Measurements from ENCODE around the gene IFIH1. TPM values are rescaled to one million over a fixed set of nuclear protein-coding genes. Genes with fewer than 3 reads are reported as not detected.

The IFIH1 gene
- total RNA-seq, 1 donor from 2014 or later = 12.3 TPM

DNA sequence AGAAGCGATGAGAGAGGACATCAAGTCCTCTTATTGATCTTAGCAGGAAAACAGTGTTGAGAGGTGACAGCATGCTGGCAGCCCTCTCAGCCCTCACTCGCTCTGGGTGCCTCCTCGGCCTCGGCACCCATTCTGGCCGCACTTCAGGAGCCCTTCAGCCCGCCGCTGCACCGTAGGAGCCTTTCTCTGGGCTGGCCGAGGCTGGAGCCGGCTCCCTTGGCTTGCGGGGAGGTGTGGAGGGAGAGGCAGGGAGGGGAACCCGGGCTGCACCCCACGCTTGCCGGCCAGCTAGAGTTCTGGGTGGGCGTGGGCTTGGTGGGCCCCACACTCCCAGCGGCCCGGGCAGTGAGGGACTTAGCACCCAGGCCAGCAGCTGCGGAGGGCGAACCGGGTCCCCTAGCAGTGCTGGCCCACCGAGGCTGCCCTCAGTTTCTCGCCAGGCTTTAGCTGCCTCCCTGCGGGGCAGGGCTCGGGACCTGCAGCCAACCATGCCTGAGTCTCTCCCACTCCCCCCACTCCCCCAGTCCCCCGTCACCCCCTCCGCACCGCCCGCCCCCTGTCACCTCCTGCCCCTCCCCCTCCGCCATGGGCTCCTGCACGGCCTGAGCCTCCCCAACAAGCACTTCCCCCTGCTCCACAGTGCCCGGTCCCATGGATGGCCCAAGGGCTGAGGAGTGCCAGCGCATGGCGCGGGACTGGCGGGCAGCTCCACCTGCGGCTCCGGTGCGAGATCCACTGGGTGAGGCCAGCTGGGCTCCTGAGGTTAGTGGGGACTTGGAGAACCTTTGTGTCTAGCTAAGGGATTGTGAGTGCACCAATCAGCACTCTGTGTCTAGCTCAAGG lies 83.6 kb downstream of the IFIH1 start:
- H3K27me3 ChIP-seq = no peaks in the 10 kb centered on the region
- no peak for DNase-seq (ENCODE audit: extremely low spot score in 2 of 2)
- H3K27ac ChIP-seq = no peak overlapping the region
- intact Hi-C loops (cut with DNase I) = loop anchor here (10.0 kb wide), 1 partner anchor 60 kb away; no protein-coding TSS in a partner anchor
- H3K4me1 ChIP-seq = peaks cover 11% of the 10 kb centered on the region
- H3K4me3 ChIP-seq = no peak overlapping the region
- H3K9me3 ChIP-seq = no peaks in the 10 kb centered on the region
- TF ChIP-seq POLR2AphosphoS5 (IDR thresholded peaks at IDR 0.05; ENCODE audit: insufficient read depth in 1 of 2, low read depth in 1 of 2) = no peak
- TF ChIP-seq, protein P1, sequence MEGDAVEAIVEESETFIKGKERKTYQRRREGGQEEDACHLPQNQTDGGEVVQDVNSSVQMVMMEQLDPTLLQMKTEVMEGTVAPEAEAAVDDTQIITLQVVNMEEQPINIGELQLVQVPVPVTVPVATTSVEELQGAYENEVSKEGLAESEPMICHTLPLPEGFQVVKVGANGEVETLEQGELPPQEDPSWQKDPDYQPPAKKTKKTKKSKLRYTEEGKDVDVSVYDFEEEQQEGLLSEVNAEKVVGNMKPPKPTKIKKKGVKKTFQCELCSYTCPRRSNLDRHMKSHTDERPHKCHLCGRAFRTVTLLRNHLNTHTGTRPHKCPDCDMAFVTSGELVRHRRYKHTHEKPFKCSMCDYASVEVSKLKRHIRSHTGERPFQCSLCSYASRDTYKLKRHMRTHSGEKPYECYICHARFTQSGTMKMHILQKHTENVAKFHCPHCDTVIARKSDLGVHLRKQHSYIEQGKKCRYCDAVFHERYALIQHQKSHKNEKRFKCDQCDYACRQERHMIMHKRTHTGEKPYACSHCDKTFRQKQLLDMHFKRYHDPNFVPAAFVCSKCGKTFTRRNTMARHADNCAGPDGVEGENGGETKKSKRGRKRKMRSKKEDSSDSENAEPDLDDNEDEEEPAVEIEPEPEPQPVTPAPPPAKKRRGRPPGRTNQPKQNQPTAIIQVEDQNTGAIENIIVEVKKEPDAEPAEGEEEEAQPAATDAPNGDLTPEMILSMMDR (IDR thresholded peaks at IDR 0.05) = no peak
- no peak for TF ChIP-seq POLR2A (IDR thresholded peaks at IDR 0.05)
- no peaks in the 10 kb centered on the region for H3K36me3 ChIP-seq

DNA sequence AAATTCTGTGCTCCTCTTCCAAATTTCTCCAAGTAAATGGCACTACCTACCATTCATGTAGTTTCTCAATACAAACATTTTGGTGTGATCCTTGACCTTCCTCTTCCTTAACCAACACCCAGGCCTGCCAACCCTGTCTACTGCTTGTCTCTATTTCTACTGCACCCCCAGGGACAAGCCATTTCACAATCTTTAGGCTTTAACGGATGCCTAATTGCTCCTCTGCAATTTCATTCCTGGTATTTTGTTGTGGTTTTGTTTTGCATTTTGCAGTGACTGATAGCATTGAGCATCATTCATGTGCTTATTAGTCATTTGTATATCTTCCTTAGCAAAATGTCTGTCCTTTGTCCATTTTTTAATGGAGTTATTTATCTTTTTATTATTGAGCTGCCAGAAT lies 85.3 kb downstream of the IFIH1 start:
- H3K27me3 ChIP-seq = no peaks in the 10 kb centered on the region
- no peak overlapping the region for H3K27ac ChIP-seq
- no peaks in the 10 kb centered on the region for H3K36me3 ChIP-seq
- no peak for DNase-seq (ENCODE audit: extremely low spot score in 2 of 2)
- TF ChIP-seq POLR2A (IDR thresholded peaks at IDR 0.05) (no peak), POLR2AphosphoS5 (IDR thresholded peaks at IDR 0.05; ENCODE audit: insufficient read depth in 1 of 2, low read depth in 1 of 2) (no peak)
- TF ChIP-seq, protein P1 (IDR thresholded peaks at IDR 0.05) = no peak
- intact Hi-C loops (cut with DNase I) = loop anchor here (10.0 kb wide), 1 partner anchor 62 kb away; no protein-coding TSS in a partner anchor
- H3K4me1 ChIP-seq = peaks cover 11% of the 10 kb centered on the region
- no peaks in the 10 kb centered on the region for H3K9me3 ChIP-seq
- no peak overlapping the region for H3K4me3 ChIP-seq

DNA sequence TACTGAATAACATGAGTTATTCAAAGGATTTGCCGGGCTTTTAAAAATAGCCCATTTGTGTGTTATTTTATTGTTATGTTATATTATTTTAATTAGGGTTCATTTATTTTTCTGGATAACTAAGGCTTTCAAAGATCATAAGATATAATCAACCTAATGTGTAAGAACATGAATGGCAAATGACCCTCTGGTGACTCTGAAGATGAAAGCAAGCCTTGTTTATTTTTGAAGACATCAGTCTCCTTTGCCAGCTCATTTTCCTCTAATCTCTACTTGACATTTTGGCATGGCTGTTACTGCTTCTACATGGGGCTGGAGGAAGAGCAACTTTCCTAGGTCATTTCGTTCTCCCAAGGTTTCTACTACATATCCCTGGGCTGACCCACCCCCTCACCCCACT lies 85.8 kb downstream of the IFIH1 start:
- Histone ChIP-seq H3K4me1 (peaks cover 11% of the 10 kb centered on the region), H3K4me3 (no peak overlapping the region), H3K27me3 (no peaks in the 10 kb centered on the region), H3K36me3 (no peaks in the 10 kb centered on the region), H3K9me3 (no peaks in the 10 kb centered on the region), H3K27ac (no peak overlapping the region)
- no peak for DNase-seq (ENCODE audit: extremely low spot score in 2 of 2)
- no peak for TF ChIP-seq POLR2A (IDR thresholded peaks at IDR 0.05)
- no peak for TF ChIP-seq POLR2AphosphoS5 (IDR thresholded peaks at IDR 0.05; ENCODE audit: insufficient read depth in 1 of 2, low read depth in 1 of 2)
- intact Hi-C loops (cut with DNase I) = loop anchor here (10.0 kb wide), 1 partner anchor 62 kb away; no protein-coding TSS in a partner anchor

DNA sequence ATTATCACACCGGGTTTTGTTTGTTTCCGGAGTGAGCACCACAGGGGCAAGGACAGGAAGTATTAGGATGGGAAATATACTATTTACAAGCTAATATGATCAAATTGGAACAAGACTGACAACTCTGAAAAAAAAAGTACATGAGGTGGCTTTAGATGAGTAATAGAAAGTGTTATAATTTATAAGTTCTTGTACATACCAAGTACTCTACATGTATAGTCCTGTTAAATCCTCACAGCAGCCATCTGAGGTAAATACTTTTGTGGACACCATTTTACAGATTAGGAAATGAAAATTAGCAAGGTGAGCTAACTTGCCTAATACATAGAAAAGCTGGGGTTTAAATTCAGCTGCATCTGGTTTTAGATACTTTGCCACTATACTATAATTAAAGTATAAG lies 86.5 kb downstream of the IFIH1 start:
- no peaks in the 10 kb centered on the region for H3K27me3 ChIP-seq
- peaks cover 11% of the 10 kb centered on the region for H3K4me1 ChIP-seq
- intact Hi-C loops (cut with DNase I) = loop anchor here (10.0 kb wide), 1 partner anchor 63 kb away; no protein-coding TSS in a partner anchor
- no peak overlapping the region for H3K27ac ChIP-seq
- TF ChIP-seq, protein P1 (IDR thresholded peaks at IDR 0.05) = no peak
- TF ChIP-seq POLR2AphosphoS5 (IDR thresholded peaks at IDR 0.05; ENCODE audit: insufficient read depth in 1 of 2, low read depth in 1 of 2) (no peak), POLR2A (IDR thresholded peaks at IDR 0.05) (no peak)
- no peaks in the 10 kb centered on the region for H3K9me3 ChIP-seq
- DNase-seq (ENCODE audit: extremely low spot score in 2 of 2) = no peak
- H3K4me3 ChIP-seq = no peak overlapping the region
- H3K36me3 ChIP-seq = no peaks in the 10 kb centered on the region

DNA sequence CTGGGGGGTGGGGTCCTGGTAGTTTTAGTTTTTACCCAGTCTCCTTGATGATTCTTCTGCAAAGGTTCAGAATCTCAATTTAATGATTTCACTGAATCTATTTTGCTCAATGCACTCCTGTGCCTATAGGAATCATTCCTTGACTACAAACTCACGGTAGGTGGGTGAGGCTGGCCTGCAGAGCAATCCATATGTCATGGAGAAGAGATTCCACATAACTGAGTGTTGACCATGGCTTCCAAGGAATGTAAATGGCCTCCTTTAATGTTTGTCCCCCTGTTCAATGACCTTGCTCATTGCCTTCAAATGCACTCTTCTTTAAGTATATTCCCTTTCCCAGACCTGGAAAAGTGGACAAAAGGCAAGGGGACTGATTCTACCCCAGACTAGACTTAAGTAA lies 87.7 kb downstream of the IFIH1 start:
- Histone ChIP-seq H3K4me3 (no peak overlapping the region), H3K36me3 (no peaks in the 10 kb centered on the region), H3K4me1 (peaks cover 11% of the 10 kb centered on the region), H3K27me3 (no peaks in the 10 kb centered on the region), H3K27ac (no peak overlapping the region), H3K9me3 (no peaks in the 10 kb centered on the region)
- TF ChIP-seq, protein P1 (IDR thresholded peaks at IDR 0.05) = no peak
- TF ChIP-seq POLR2AphosphoS5 (IDR thresholded peaks at IDR 0.05; ENCODE audit: insufficient read depth in 1 of 2, low read depth in 1 of 2) (no peak), POLR2A (IDR thresholded peaks at IDR 0.05) (no peak)
- no peak for DNase-seq (ENCODE audit: extremely low spot score in 2 of 2)
- intact Hi-C loops (cut with DNase I) = loop anchor here (10.0 kb wide), 1 partner anchor 64 kb away; no protein-coding TSS in a partner anchor

Measured in vagina (tissue), 2 donors.